ENCODE results near the gene TENM4.

TENM4 gene

GRCh38 chr11:79054636-79055035 is 386.2 kb downstream of the TENM4 start:
- no peak overlapping the region for H3K4me3 ChIP-seq (ENCODE audit: control insufficient read depth, low read depth, low read length)
- DNase-seq (ENCODE audit: low read depth), result peak; percentile 23
- TF ChIP-seq, protein P1, sequence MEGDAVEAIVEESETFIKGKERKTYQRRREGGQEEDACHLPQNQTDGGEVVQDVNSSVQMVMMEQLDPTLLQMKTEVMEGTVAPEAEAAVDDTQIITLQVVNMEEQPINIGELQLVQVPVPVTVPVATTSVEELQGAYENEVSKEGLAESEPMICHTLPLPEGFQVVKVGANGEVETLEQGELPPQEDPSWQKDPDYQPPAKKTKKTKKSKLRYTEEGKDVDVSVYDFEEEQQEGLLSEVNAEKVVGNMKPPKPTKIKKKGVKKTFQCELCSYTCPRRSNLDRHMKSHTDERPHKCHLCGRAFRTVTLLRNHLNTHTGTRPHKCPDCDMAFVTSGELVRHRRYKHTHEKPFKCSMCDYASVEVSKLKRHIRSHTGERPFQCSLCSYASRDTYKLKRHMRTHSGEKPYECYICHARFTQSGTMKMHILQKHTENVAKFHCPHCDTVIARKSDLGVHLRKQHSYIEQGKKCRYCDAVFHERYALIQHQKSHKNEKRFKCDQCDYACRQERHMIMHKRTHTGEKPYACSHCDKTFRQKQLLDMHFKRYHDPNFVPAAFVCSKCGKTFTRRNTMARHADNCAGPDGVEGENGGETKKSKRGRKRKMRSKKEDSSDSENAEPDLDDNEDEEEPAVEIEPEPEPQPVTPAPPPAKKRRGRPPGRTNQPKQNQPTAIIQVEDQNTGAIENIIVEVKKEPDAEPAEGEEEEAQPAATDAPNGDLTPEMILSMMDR (IDR thresholded peaks at IDR 0.05; ENCODE audit: control insufficient read depth, insufficient read depth, low read depth, low read length, missing control alignments), result no peak

DNA sequence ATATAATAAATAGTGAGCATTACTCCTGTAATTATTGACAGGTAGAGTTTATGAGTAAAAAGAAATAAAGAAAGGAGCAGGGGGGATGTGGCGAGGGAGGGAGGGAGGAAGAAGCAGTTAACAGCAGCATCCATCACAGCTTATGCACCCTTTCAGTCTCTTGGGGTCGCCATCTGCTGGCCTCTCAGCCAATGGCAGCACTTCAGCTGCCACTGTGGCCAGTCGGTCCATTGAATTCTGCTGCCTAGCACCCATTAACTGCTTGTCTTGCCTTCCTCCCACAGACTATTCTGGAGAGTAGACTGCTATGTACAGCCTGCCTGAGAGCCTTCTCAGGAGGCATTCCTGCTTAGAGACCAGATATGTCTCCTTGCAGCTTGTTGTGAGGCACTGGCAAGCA is 388.3 kb downstream of the TENM4 start:
- TF ChIP-seq, protein P1 (IDR thresholded peaks at IDR 0.05; ENCODE audit: control insufficient read depth, insufficient read depth, low read depth, low read length, missing control alignments), result peak; percentile 34
- no peak overlapping the region for H3K4me3 ChIP-seq (ENCODE audit: control insufficient read depth, low read depth, low read length)
- no peak for DNase-seq (ENCODE audit: low read depth)

DNA sequence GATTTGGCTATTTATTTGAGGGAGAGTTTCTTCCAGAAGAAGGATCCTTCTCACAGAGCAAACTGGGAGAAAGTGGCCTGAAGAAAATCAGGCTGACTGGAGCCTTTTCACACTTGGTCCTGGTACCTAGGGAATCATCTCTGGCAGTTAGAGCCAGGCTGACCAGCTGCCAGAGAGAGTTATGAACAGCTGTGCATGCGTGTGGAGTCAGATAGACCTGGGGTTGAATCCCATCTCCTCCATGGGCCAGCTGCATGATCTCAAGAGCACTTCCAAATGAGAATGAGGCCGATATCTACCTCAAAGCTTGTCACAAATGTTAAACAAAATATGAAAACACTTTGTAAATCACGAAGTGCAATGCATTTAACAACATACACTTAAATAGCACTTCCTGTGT is 390.0 kb downstream of the TENM4 start:
- DNase-seq (ENCODE audit: low read depth), result no peak
- H3K4me3 ChIP-seq (ENCODE audit: control insufficient read depth, low read depth, low read length), result no peak overlapping the region
- TF ChIP-seq, protein P1 (IDR thresholded peaks at IDR 0.05; ENCODE audit: control insufficient read depth, insufficient read depth, low read depth, low read length, missing control alignments), result no peak

GRCh38 chr11:79049741-79050179 is 391.1 kb downstream of the TENM4 start:
- no peak overlapping the region for H3K4me3 ChIP-seq (ENCODE audit: control insufficient read depth, low read depth, low read length)
- DNase-seq (ENCODE audit: low read depth), result no peak
- TF ChIP-seq, protein P1 (IDR thresholded peaks at IDR 0.05; ENCODE audit: control insufficient read depth, insufficient read depth, low read depth, low read length, missing control alignments), result no peak

- H3K4me3 ChIP-seq (ENCODE audit: control insufficient read depth, low read depth, low read length), result no peak overlapping the region
- TF ChIP-seq, protein P1 (IDR thresholded peaks at IDR 0.05; ENCODE audit: control insufficient read depth, insufficient read depth, low read depth, low read length, missing control alignments), result no peak
- no peak for DNase-seq (ENCODE audit: low read depth)
Observed at GRCh38 chr11:79047980-79048379, 392.9 kb downstream of the TENM4 start.

GRCh38 chr11:79047321-79047720 is 393.5 kb downstream of the TENM4 start:
- DNase-seq (ENCODE audit: low read depth), result no peak
- TF ChIP-seq, protein P1 (IDR thresholded peaks at IDR 0.05; ENCODE audit: control insufficient read depth, insufficient read depth, low read depth, low read length, missing control alignments), result no peak
- no peak overlapping the region for H3K4me3 ChIP-seq (ENCODE audit: control insufficient read depth, low read depth, low read length)

DNA sequence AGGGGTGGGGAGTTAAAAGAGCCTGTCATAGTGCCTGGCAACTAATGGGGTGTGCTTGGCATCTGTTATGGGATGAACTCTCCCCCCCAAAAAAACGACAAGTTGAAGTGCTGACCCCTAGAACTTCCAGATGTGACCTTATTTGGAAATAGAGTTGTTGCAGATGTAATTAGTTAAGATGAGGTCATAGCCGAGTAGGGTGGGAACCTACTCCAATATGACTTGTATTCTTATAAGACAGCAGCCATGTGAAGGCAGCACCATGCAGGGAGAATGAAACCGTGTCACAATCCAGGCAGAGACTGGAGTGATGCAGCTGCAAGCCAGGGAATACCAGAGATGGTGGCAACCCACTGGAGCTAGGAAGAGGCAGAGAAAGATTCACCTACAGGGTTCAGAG is 394.5 kb downstream of the TENM4 start:
- H3K4me3 ChIP-seq (ENCODE audit: control insufficient read depth, low read depth, low read length), result no peak overlapping the region
- TF ChIP-seq, protein P1 (IDR thresholded peaks at IDR 0.05; ENCODE audit: control insufficient read depth, insufficient read depth, low read depth, low read length, missing control alignments), result no peak
- no peak for DNase-seq (ENCODE audit: low read depth)
